Neural progenitor cell (in vitro differentiated cells): Measurements from ENCODE around the gene CD34. TPM values are rescaled to one million over a fixed set of nuclear protein-coding genes. Genes with fewer than 3 reads are reported as not detected.
A peak's percentile ranks its signal among the peaks of the same experiment; 100 is the strongest.

ENCODE experiments used
- DNase-seq: peaks from one replicate; pipeline ENCODE4 v3.0.0-alpha.2; 2016; ENCODE audit warnings: low spot score
- H2AFZ ChIP-seq: fragments of 200-600 bp; sonication (generic); replicated peaks from 2 replicates; pipeline ENCODE4 v1.6.1; 2016; ENCODE audit warnings: antibody characterized with exemption
- H3F3A ChIP-seq: fragments of 200-600 bp; sonication (generic); 2 replicates; pipeline ENCODE4 v1.6.1; 2016; ENCODE audit warnings: antibody characterized with exemption, low read depth
- H3K27ac ChIP-seq: fragments of 200-600 bp; sonication (generic); 2 replicates; pipeline ENCODE4 v1.5.1; 2016; ENCODE audit warnings: mild to moderate bottlenecking
- H3K27me3 ChIP-seq: fragments of 200-600 bp; sonication (generic); 2 replicates; pipeline ENCODE4 v1.6.1; 2016; ENCODE audit warnings: mild to moderate bottlenecking, moderate library complexity
- H3K36me3 ChIP-seq: fragments of 200-600 bp; sonication (generic); 2 replicates; pipeline ENCODE4 v1.5.1; 2016
- H3K4me1 ChIP-seq: fragments of 200-600 bp; sonication (generic); 2 replicates; pipeline ENCODE4 v1.6.1; 2016; ENCODE audit warnings: mixed run types
- H3K4me2 ChIP-seq: fragments of 200-600 bp; sonication (generic); 2 replicates; pipeline ENCODE4 v1.6.1; 2016
- H3K4me3 ChIP-seq: fragments of 200-600 bp; sonication (generic); 2 replicates; pipeline ENCODE4 v1.5.1; 2016
- H3K79me2 ChIP-seq: fragments of 200-600 bp; sonication (generic); 2 replicates; pipeline ENCODE4 v1.6.1; 2016; ENCODE audit warnings: low read depth
- H3K9ac ChIP-seq: fragments of 200-600 bp; sonication (generic); 2 replicates; pipeline ENCODE4 v1.6.1; 2016
- H3K9me3 ChIP-seq: fragments of 200-600 bp; sonication (generic); 2 replicates; pipeline ENCODE4 v1.5.1; 2016; ENCODE audit warnings: low read depth
- H4K20me1 ChIP-seq: fragments of 200-600 bp; sonication (generic); 2 replicates; pipeline ENCODE4 v1.6.1; 2016; ENCODE audit warnings: low read depth
- H3K27ac Mint-ChIP-seq: 3 replicates; pipeline ENCODE4 v1.8.0; 2021; ENCODE audit warnings: mixed read lengths
- H3K27me3 Mint-ChIP-seq: 2 replicates; pipeline ENCODE4 v1.8.0; 2022; ENCODE audit warnings: low read depth, mild to moderate bottlenecking, inconsistent platforms, moderate library complexity, mixed read lengths; ENCODE audit not compliant: insufficient read depth
- H3K36me3 Mint-ChIP-seq: 3 replicates; pipeline ENCODE4 v1.8.0; 2021; ENCODE audit warnings: mixed read lengths
- H3K4me1 Mint-ChIP-seq: 3 replicates; pipeline ENCODE4 v1.8.0; 2021; ENCODE audit warnings: mixed read lengths
- H3K4me3 Mint-ChIP-seq: 3 replicates; pipeline ENCODE4 v1.8.0; 2021; ENCODE audit warnings: mild to moderate bottlenecking, moderate library complexity, mixed read lengths
- H3K9me3 Mint-ChIP-seq: 3 replicates; pipeline ENCODE4 v1.8.0; 2020; ENCODE audit warnings: mixed read lengths
- EZH2 ChIP-seq: fragments of 200-600 bp; sonication (generic); IDR thresholded peaks from 2 replicates; pipeline ENCODE4 v1.6.1; 2017; ENCODE audit warnings: antibody characterized with exemption, mild to moderate bottlenecking, moderate library complexity
- EZH2phosphoT487 ChIP-seq: fragments of 200-600 bp; sonication (generic); IDR thresholded peaks from 2 replicates; pipeline ENCODE4 v1.6.1; 2017; ENCODE audit warnings: antibody characterized with exemption
- total RNA-seq: library from RNA; depleted of rRNA; stranded (reverse); fragments of >200 nt; gene quantifications from 2 replicates; pipeline ENCODE4 v1.2.3, GENCODE V29; 2015; ENCODE audit warnings: low replicate concordance
- TF ChIP-seq, protein P1 (sequence below): fragments of 200-600 bp; sonication (generic); IDR thresholded peaks from 2 replicates; pipeline ENCODE4 v1.5.1; 2017; ENCODE audit warnings: antibody characterized with exemption, mild to moderate bottlenecking

CD34 gene
- total RNA-seq, 1 donor from 2014 or later, result 0.43 TPM

DNA sequence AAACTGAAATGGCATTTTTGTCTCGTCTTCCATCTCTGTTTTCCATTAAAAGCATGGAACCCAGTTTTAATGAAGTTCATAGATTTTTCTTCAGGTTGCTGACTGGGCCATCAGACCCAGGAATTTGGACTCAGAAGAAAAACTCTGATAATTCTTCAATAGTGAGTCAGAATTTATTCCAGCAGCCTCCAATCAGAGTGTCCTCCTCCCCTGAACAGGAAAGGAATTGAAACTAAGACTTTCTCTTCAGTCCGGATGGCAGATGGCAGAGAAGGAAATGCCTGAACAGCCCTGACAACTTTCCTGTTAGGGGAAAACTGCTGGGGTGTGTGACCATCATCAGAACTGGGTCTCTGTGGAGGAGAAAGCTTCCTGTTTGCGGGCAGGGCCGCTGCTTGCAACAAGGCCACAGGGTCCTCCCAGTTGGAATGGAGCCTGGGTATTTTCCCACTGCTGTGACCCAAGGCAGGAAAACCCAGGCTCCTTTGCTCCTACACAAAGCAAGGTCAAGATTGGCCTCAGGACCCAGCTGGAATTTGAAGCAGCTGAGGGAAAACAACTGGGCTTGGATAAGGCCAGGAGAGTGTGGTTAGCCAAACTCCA, 20.7 kb downstream of the CD34 start:
- no peaks in the 10 kb centered on the region for H3K36me3 ChIP-seq
- peaks cover 4% of the 10 kb centered on the region for H3K27me3 ChIP-seq
- no peaks in the 10 kb centered on the region for H3K36me3 Mint-ChIP-seq
- TF ChIP-seq EZH2 (no peak), EZH2phosphoT487 (no peak)
- TF ChIP-seq, protein P1, sequence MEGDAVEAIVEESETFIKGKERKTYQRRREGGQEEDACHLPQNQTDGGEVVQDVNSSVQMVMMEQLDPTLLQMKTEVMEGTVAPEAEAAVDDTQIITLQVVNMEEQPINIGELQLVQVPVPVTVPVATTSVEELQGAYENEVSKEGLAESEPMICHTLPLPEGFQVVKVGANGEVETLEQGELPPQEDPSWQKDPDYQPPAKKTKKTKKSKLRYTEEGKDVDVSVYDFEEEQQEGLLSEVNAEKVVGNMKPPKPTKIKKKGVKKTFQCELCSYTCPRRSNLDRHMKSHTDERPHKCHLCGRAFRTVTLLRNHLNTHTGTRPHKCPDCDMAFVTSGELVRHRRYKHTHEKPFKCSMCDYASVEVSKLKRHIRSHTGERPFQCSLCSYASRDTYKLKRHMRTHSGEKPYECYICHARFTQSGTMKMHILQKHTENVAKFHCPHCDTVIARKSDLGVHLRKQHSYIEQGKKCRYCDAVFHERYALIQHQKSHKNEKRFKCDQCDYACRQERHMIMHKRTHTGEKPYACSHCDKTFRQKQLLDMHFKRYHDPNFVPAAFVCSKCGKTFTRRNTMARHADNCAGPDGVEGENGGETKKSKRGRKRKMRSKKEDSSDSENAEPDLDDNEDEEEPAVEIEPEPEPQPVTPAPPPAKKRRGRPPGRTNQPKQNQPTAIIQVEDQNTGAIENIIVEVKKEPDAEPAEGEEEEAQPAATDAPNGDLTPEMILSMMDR, result no peak
- no peaks in the 10 kb centered on the region for H3K4me1 Mint-ChIP-seq
- H3K9me3 ChIP-seq, result no peaks in the 10 kb centered on the region
- H3K4me3 Mint-ChIP-seq, result no peak overlapping the region
- DNase-seq, result no peak
- H3K9me3 Mint-ChIP-seq, result no peaks in the 10 kb centered on the region
- no peaks in the 10 kb centered on the region for H3K4me1 ChIP-seq
- no peak overlapping the region for H3K27ac Mint-ChIP-seq
- H3F3A ChIP-seq, result no peaks in the 10 kb centered on the region
- H3K9ac ChIP-seq, result no peak overlapping the region
- H3K27me3 Mint-ChIP-seq, result no peaks in the 10 kb centered on the region
- no peak overlapping the region for H3K4me3 ChIP-seq
- no peak overlapping the region for H3K4me2 ChIP-seq
- no peak overlapping the region for H2AFZ ChIP-seq
- H3K79me2 ChIP-seq, result no peaks in the 10 kb centered on the region
- no peak overlapping the region for H3K27ac ChIP-seq
- no peaks in the 10 kb centered on the region for H4K20me1 ChIP-seq

DNA sequence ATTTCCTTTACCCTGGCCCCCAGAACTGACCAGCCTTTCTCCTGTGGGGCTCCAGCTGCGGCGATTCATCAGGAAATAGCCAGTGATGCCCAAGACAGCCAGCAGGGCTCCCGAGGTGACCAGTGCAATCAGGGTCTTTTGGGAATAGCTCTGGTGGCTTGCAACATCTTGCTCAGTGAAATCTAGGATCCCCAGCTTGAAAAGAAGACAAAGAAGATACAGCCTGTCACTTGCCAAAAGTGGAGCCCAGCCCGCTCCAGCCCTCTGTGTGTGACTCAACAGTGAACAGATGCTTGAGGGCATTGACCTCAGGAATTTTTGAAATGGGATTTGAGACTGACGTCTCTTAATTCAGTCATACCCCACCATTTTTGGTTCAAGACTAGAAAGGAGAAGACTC, 22.3 kb downstream of the CD34 start:
- H3K27me3 Mint-ChIP-seq, result no peaks in the 10 kb centered on the region
- Histone ChIP-seq H3K27me3 (peaks cover 4% of the 10 kb centered on the region), H3K4me2 (no peak overlapping the region), H3K9me3 (no peaks in the 10 kb centered on the region), H4K20me1 (no peaks in the 10 kb centered on the region), H3K79me2 (no peaks in the 10 kb centered on the region), H2AFZ (no peak overlapping the region), H3K36me3 (no peaks in the 10 kb centered on the region), H3K4me3 (no peak overlapping the region), H3K4me1 (no peaks in the 10 kb centered on the region), H3K27ac (no peak overlapping the region), H3K9ac (no peak overlapping the region), H3F3A (no peaks in the 10 kb centered on the region)
- no peaks in the 10 kb centered on the region for H3K4me1 Mint-ChIP-seq
- no peak for TF ChIP-seq EZH2
- TF ChIP-seq, protein P1, result peak; percentile 20
- H3K9me3 Mint-ChIP-seq, result no peaks in the 10 kb centered on the region
- no peak overlapping the region for H3K27ac Mint-ChIP-seq
- no peaks in the 10 kb centered on the region for H3K36me3 Mint-ChIP-seq
- DNase-seq, result no peak
- no peak overlapping the region for H3K4me3 Mint-ChIP-seq

DNA sequence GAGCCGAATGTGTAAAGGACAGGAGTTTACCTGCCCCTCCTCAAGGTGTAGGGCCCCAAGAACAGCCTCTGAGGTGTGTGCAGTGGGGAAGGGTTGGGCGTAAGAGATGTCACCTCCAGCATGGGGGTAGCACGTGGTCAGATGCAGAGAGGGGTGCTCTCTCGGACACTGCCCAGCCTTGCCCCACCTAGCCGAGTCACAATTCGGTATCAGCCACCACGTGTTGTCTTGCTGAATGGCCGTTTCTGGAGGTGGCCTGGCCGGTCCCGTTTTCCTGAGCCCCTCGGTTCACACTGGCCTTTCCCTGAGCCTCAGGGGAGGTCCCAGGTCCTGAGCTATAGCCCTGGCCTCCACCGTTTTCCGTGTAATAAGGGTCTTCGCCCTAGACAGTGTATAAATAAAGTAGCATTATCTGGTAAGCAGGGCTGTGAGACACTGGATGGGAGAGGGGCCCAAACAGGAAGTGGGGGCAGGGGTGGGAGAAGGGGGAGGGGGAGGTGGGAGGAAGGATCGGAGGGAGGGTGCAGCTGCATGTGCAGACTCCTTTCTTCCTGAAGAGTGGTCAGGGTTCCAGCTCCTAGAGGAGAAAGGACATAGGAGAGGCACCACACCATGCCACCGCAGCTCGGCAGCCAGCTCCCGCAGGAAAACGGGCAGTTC, 23.3 kb downstream of the CD34 start:
- Mint-ChIP-seq H3K9me3 (no peaks in the 10 kb centered on the region), H3K27me3 (peaks cover under 1% of the 10 kb centered on the region), H3K27ac (no peak overlapping the region), H3K36me3 (no peaks in the 10 kb centered on the region), H3K4me3 (no peak overlapping the region), H3K4me1 (no peaks in the 10 kb centered on the region)
- Histone ChIP-seq H3K9ac (no peak overlapping the region), H3K4me3 (no peak overlapping the region), H3F3A (no peaks in the 10 kb centered on the region), H2AFZ (no peak overlapping the region), H3K4me1 (no peaks in the 10 kb centered on the region), H3K27me3 (peaks cover 4% of the 10 kb centered on the region), H3K27ac (no peak overlapping the region), H4K20me1 (no peaks in the 10 kb centered on the region), H3K4me2 (no peak overlapping the region), H3K79me2 (no peaks in the 10 kb centered on the region), H3K9me3 (no peaks in the 10 kb centered on the region), H3K36me3 (no peaks in the 10 kb centered on the region)
- TF ChIP-seq, protein P1, result no peak
- no peak for TF ChIP-seq EZH2phosphoT487
- no peak for TF ChIP-seq EZH2
- DNase-seq, result no peak
